HepG2 (cell line): ENCODE data around the gene AP4S1. TPM values are rescaled to one million over a fixed set of nuclear protein-coding genes. Genes with fewer than 3 reads are reported as not detected.

Source experiments
- DBP ChIP-seq: sonication (generic); formaldehyde crosslinking; IDR thresholded peaks from 2 replicates; pipeline ENCODE4 v1.4.0; 2020; ENCODE audit warnings: missing genetic modification reagents; ENCODE audit errors: not compliant biosample characterization
- GZF1 ChIP-seq: sonication (generic); formaldehyde crosslinking; IDR thresholded peaks from 2 replicates; pipeline ENCODE4 v1.5.1; 2020; ENCODE audit warnings: mild to moderate bottlenecking, missing genetic modification reagents
- HDAC2 ChIP-seq: sonication (generic); formaldehyde crosslinking; IDR thresholded peaks from 2 replicates; pipeline ENCODE4 v1.4.0; 2020; ENCODE audit warnings: missing genetic modification reagents
- MBD4 ChIP-seq: IDR thresholded peaks from 2 replicates; pipeline ENCODE4 v1.6.1; 2012; ENCODE audit warnings: low read length, inconsistent platforms, borderline replicate concordance
- MLLT10 ChIP-seq: sonication (generic); formaldehyde crosslinking; IDR thresholded peaks from 2 replicates; pipeline ENCODE4 v1.4.0; 2020; ENCODE audit warnings: missing genetic modification reagents
- MTA1 ChIP-seq: sonication (generic); formaldehyde crosslinking; IDR thresholded peaks from 2 replicates; pipeline ENCODE4 v1.4.0; 2020; ENCODE audit warnings: missing genetic modification reagents, mild to moderate bottlenecking, borderline replicate concordance
- MXD3 ChIP-seq: IDR thresholded peaks from 2 replicates; pipeline ENCODE4 v1.6.1; 2016; ENCODE audit warnings: mild to moderate bottlenecking, missing biosample characterization, missing genetic modification reagents
- PAF1 ChIP-seq: IDR thresholded peaks from 2 replicates; pipeline ENCODE4 v1.6.1; 2016; ENCODE audit warnings: missing genetic modification reagents, missing compliant biosample characterization
- POLR2A ChIP-seq, 2 experiments: IDR thresholded peaks; 2 replicates each; pipeline ENCODE4 v1.6.1; 2011; ENCODE audit warnings: low read depth in 2 of 2, low read length in 2 of 2, mild to moderate bottlenecking in 1 of 2, moderate library complexity in 1 of 2; ENCODE audit not compliant: insufficient read depth in 1 of 2
- RFXAP ChIP-seq: sonication (generic); formaldehyde crosslinking; IDR thresholded peaks from 2 replicates; pipeline ENCODE4 v1.4.0; 2020; ENCODE audit warnings: missing genetic modification reagents, borderline replicate concordance
- RNF2 ChIP-seq: fragments of 450-650 bp; conservative IDR thresholded peaks from 2 replicates; pipeline ENCODE4 v1.6.1; 2016; ENCODE audit warnings: low read depth
- SIN3A ChIP-seq: IDR thresholded peaks from 2 replicates; pipeline ENCODE4 v1.6.1; 2011; ENCODE audit warnings: low read depth, mild to moderate bottlenecking, control low read depth, low read length, borderline replicate concordance
- ZBTB25 ChIP-seq: IDR thresholded peaks from 2 replicates; pipeline ENCODE4 v1.6.1; 2018; ENCODE audit warnings: missing genetic modification reagents
- ZBTB38 ChIP-seq: sonication (generic); formaldehyde crosslinking; IDR thresholded peaks from 2 replicates; pipeline ENCODE4 v1.5.1; 2020; ENCODE audit warnings: mild to moderate bottlenecking, missing genetic modification reagents
- ZNF264 ChIP-seq: sonication (generic); formaldehyde crosslinking; IDR thresholded peaks from 2 replicates; pipeline ENCODE4 v1.4.0; 2020; ENCODE audit warnings: missing genetic modification reagents
- ZNF44 ChIP-seq: sonication (generic); formaldehyde crosslinking; IDR thresholded peaks from 2 replicates; pipeline ENCODE4 v1.5.1; 2020; ENCODE audit warnings: mild to moderate bottlenecking, missing genetic modification reagents
- ZNF446 ChIP-seq: sonication (generic); formaldehyde crosslinking; IDR thresholded peaks from 2 replicates; pipeline ENCODE4 v1.5.0; 2020; ENCODE audit warnings: mild to moderate bottlenecking, missing genetic modification reagents
- ZNF614 ChIP-seq: IDR thresholded peaks from 2 replicates; pipeline ENCODE4 v1.6.1; 2018; ENCODE audit warnings: missing biosample characterization, missing genetic modification reagents, inconsistent platforms, borderline replicate concordance
- ZNF670 ChIP-seq: sonication (generic); formaldehyde crosslinking; IDR thresholded peaks from 2 replicates; pipeline ENCODE4 v1.8.0; 2022; ENCODE audit warnings: mild to moderate bottlenecking, missing genetic modification reagents, borderline replicate concordance
- ZNF713 ChIP-seq: sonication (generic); formaldehyde crosslinking; IDR thresholded peaks from 2 replicates; pipeline ENCODE4 v1.4.0; 2020; ENCODE audit warnings: mild to moderate bottlenecking, missing genetic modification reagents
- ZNF768 ChIP-seq: sonication (generic); formaldehyde crosslinking; IDR thresholded peaks from 2 replicates; pipeline ENCODE4 v1.4.0; 2020; ENCODE audit warnings: missing genetic modification reagents
- polyA plus RNA-seq, 8 experiments: library from polyadenylated mRNA; depleted of rRNA in 3 of 8; stranded (reverse) in 7 of 8; unstranded in 1 of 8; fragments of >200 nt; fragmentation: Illumina TruSeq in 4 of 8; extraction: Trizol in 4 of 8; gene quantifications; 2 replicates each; pipeline versions ENCODE4 v1.2.1 to v1.2.3, GENCODE V29; 2011 to 2016; ENCODE audit warnings: low read depth in 4 of 8, missing spikeins in 1 of 8, mixed read lengths in 1 of 8; ENCODE audit not compliant: insufficient read depth in 1 of 8
- total RNA-seq, 5 experiments: library from RNA; depleted of rRNA; stranded (reverse); fragments of >200 nt; fragmentation: Illumina TruSeq; extraction: Trizol; gene quantifications; 2 replicates each; pipeline ENCODE4 v1.2.3, GENCODE V29; 2016; ENCODE audit warnings: low read depth in 1 of 5
- TF ChIP-seq, protein P1 (sequence below): conservative IDR thresholded peaks from 2 replicates; pipeline ENCODE4 v1.6.1; 2018; ENCODE audit warnings: missing genetic modification reagents
- TF ChIP-seq, protein P2 (sequence below): sonication (generic); formaldehyde crosslinking; IDR thresholded peaks from 2 replicates; pipeline ENCODE4 v1.4.0; 2020; ENCODE audit warnings: mild to moderate bottlenecking, missing genetic modification reagents
- TF ChIP-seq, protein P3 (sequence below), 2 experiments: sonication (generic) in 1 of 2; formaldehyde crosslinking in 1 of 2; IDR thresholded peaks; 2 replicates each; pipeline versions ENCODE4 v1.5.1 to v1.6.1; 2011 to 2020; ENCODE audit warnings: borderline replicate concordance in 1 of 2, low read depth in 1 of 2, low read length in 1 of 2, mild to moderate bottlenecking in 1 of 2, missing genetic modification reagents in 1 of 2, moderate library complexity in 1 of 2

Gene AP4S1
- total and polyA plus RNA-seq, 2 of the 13 experiments (the other 11 are each of a cell fraction or from before 2014, with no cell fraction given): 3.9 to 21.1 TPM

DNA sequence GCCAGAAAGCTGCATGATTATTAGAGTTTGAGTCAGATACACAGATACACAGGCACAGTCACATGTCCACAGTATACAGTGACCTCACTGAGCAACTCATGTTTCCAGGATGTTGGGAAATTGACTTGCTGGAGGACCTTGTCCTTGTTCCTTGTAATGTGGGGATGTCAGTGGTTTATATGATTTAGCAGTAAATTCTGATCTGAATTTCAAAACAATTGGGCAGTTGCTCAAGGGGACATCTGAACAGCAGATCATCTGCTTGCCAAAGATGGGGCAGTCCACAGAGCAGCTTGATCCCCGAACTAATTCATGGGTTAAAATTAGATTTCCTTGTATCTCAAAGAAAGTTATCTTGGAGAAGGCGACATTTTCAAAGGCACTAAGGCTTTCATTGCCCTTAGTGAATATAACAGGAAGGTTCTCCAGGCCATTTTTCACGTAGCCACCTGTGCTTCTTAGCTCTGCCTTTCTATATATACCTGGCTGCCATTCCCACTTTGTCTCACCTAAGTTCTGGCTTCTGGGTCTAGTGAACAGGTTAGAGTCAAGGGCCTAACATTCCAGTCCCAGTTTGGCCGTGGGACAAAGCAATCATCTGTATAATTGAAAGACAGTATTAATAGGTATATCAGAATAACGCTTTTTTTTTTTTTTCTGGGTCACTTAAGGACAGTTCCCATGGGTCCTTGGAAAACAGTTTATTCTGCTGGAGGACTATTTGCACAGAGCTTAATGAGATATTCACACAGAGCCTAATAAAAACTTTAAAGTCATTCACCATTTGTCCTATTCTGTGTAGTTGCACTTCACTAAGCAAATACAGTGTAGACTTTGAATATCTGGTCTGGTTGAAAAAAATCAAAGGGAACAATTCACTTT lies 65.7 kb downstream of the AP4S1 start (continued):
- TF ChIP-seq DBP (CRISPR knock-in tag) (peak; percentile 80), MTA1 (CRISPR knock-in tag) (no peak), ZNF614 (CRISPR knock-in tag) (peak; percentile 8; the same call in 1 of the 2 replicates), MXD3 (no peak), ZNF670 (0 out of 2 replicates have a peak, but pooled peaks have one; percentile 13), ZBTB25 (CRISPR knock-in tag) (no peak), ZNF264 (CRISPR knock-in tag) (no peak), RNF2 (peak; percentile 22; the same call in 1 of the 2 replicates), PAF1 (no peak), HDAC2 (CRISPR knock-in tag) (peak; percentile 69; the same call in 1 of the 2 replicates), ZNF713 (CRISPR knock-in tag) (no peak), GZF1 (no peak), ZBTB38 (no peak), MBD4 (no peak; the same call in 1 of the 2 replicates), SIN3A (no peak), POLR2A (IDR thresholded peaks at IDR 0.05; ENCODE audit: insufficient read depth in 1 of 2, low read depth in 2 of 2, low read length in 2 of 2) (no peak), RFXAP (CRISPR knock-in tag) (0 out of 2 replicates have a peak, but pooled peaks have one; percentile 53), MLLT10 (no peak), ZNF768 (CRISPR knock-in tag) (no peak), ZNF446 (CRISPR knock-in tag) (no peak), ZNF44 (CRISPR knock-in tag) (no peak)
- TF ChIP-seq, protein P1, sequence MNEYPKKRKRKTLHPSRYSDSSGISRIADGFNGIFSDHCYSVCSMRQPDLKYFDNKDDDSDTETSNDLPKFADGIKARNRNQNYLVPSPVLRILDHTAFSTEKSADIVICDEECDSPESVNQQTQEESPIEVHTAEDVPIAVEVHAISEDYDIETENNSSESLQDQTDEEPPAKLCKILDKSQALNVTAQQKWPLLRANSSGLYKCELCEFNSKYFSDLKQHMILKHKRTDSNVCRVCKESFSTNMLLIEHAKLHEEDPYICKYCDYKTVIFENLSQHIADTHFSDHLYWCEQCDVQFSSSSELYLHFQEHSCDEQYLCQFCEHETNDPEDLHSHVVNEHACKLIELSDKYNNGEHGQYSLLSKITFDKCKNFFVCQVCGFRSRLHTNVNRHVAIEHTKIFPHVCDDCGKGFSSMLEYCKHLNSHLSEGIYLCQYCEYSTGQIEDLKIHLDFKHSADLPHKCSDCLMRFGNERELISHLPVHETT (CRISPR knock-in tag): no peak
- TF ChIP-seq, protein P2, sequence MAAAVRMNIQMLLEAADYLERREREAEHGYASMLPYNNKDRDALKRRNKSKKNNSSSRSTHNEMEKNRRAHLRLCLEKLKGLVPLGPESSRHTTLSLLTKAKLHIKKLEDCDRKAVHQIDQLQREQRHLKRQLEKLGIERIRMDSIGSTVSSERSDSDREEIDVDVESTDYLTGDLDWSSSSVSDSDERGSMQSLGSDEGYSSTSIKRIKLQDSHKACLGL: 0 out of 2 replicates have a peak, but pooled peaks have one; percentile 5
- TF ChIP-seq, protein P3, sequence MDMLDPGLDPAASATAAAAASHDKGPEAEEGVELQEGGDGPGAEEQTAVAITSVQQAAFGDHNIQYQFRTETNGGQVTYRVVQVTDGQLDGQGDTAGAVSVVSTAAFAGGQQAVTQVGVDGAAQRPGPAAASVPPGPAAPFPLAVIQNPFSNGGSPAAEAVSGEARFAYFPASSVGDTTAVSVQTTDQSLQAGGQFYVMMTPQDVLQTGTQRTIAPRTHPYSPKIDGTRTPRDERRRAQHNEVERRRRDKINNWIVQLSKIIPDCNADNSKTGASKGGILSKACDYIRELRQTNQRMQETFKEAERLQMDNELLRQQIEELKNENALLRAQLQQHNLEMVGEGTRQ (IDR thresholded peaks at IDR 0.05; ENCODE audit: low read depth, low read length): peak; percentile 89
- TF ChIP-seq, protein P3 (CRISPR knock-in tag; IDR thresholded peaks at IDR 0.05; ENCODE audit: borderline replicate concordance): peak; percentile 92; the same call in 1 of the 2 replicates
